ENCODE data around the gene CNGA3. TPM values are rescaled to one million over a fixed set of nuclear protein-coding genes. Genes with fewer than 3 reads are reported as not detected.
"Not testable (repeated sequence)": the region's sequence is repeated elsewhere in the genome, so short reads cannot be mapped to it uniquely, and the experiment has no call there.

Gene CNGA3
- total RNA-seq, 1 experiment from 2014 or later: not detected

DNA sequence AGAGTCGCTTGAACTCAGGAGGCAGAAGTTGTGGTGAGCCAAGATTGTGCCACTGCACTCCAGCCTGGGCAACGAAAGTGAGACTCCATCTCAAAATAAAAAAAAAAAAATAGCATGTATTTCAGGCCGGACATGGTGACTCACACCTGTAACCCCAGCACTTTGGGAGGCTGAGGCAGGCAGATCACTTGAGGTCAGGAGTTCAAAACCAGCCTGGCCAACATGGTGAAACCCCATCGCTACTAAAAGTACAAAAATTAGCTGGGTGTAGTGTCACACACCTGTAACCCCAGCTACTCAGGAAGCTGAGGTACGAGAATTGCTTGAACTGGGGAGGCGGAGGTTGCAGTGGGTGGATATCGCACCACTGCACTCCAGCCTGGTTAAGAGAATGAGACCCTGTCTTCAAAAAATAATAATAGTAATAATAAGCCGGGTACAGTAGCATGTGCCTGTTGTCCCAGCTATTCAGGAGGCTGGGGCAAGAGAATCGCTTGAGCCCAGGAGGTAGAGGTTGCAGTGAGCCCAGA, 69.5 kb downstream of the CNGA3 start:
- H3K23ac ChIP-seq (ENCODE audit: insufficient read length, low read depth, low read length): not testable (repeated sequence)

More for the DNA sequence above, 69.5 kb downstream of the CNGA3 start:
- H3K27me3 Mint-ChIP-seq (ENCODE audit: low read depth); H2AFZ ChIP-seq (ENCODE audit: low read length); H4K5ac ChIP-seq (ENCODE audit: insufficient read length, low read depth, low read length); H2BK15ac ChIP-seq (ENCODE audit: low read depth, low read length); H3K9ac ChIP-seq (ENCODE audit: extremely low read depth, insufficient read length, low read length); H3K27ac ChIP-seq (ENCODE audit: insufficient read length, low read depth, low read length); H3K18ac ChIP-seq (ENCODE audit: insufficient read length, low read depth, low read length); H3K4me1 ChIP-seq (ENCODE audit: insufficient read depth, low read length); H2BK20ac ChIP-seq (ENCODE audit: low read depth, low read length, poor library complexity, severe bottlenecking); H2BK12ac ChIP-seq (ENCODE audit: insufficient read length, low read depth, low read length); DNase-seq; H4K20me1 ChIP-seq (ENCODE audit: control insufficient read depth, insufficient read depth, insufficient read length); H2BK5ac ChIP-seq (ENCODE audit: insufficient read length, low read length); H3K79me1 ChIP-seq (ENCODE audit: insufficient read depth, low read depth, low read length, poor library complexity, severe bottlenecking); H4K8ac ChIP-seq (replicated peaks; ENCODE audit: insufficient read length, low read depth, low read length); H3T11ph ChIP-seq (ENCODE audit: low read length); H3K4ac ChIP-seq (ENCODE audit: low read depth, low read length); H2AK5ac ChIP-seq (ENCODE audit: insufficient read length, low read length); H3K4me3 Mint-ChIP-seq; H2BK120ac ChIP-seq (ENCODE audit: low read depth, low read length, poor library complexity, severe bottlenecking); H3K14ac ChIP-seq (ENCODE audit: insufficient read depth, low read length); H4K91ac ChIP-seq (ENCODE audit: insufficient read length, low read depth, low read length); H3K27me3 ChIP-seq (ENCODE audit: insufficient read depth, low read length); H3K4me1 Mint-ChIP-seq; H3K4me2 ChIP-seq (ENCODE audit: insufficient read depth, insufficient read length, low read length); H3K79me2 ChIP-seq (ENCODE audit: insufficient read depth, low read length); H3K27ac Mint-ChIP-seq; H3K56ac ChIP-seq (ENCODE audit: insufficient read length, low read depth, low read length); H3K23me2 ChIP-seq (ENCODE audit: insufficient read length, low read depth, low read length, poor library complexity, severe bottlenecking): not testable (repeated sequence)
- peaks cover 12% of the 10 kb centered on the region for H3K9me3 ChIP-seq (ENCODE audit: control insufficient read depth, low read depth, low read length)
- no CpG with 5 or more reads among the region's 9 CpGs for WGBS (ENCODE audit: extremely low coverage, insufficient read length, low lambda C conversion rate)
- H3K36me3 Mint-ChIP-seq (ENCODE audit: insufficient read depth in 1 of 3, low read depth in 3 of 3): peaks cover 16 to 27% (median 17%) of the 10 kb centered on the region in 3 experiments
- peaks cover 27 to 29% of the 10 kb centered on the region in 2 experiments for H3K9me3 Mint-ChIP-seq
